ENCODE measurements around the gene ADAT1. TPM values are rescaled to one million over a fixed set of nuclear protein-coding genes. Genes with fewer than 3 reads are reported as not detected.

ADAT1 gene
- total and polyA plus RNA-seq, 2 donors (not counting 1 experiment from before 2014, with no cell fraction given), result 28.4 to 71.2 TPM

DNA sequence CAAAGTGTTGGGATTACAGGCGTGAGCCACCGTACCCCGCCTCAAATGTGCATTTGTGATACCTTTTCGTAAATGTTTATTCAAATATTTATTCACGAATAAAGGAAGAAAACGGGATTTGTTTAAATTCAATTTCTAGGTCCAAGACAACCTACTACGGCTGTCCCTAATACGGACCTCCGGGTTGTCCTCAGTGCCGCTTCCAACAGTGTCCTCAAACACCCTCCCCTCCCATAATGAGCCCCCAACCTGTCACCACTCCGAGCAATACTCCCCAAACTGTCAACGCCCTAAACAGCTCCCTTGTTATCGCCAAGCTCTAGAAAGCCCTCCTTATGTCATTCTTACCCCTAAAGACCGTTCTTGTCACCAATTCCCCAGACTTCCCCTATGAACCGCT, 57.4 kb downstream of the ADAT1 start:
- no peak for ATAC-seq (ENCODE audit: low read depth)
- no peak for DNase-seq
- Histone ChIP-seq H3K79me2 (ENCODE audit: control insufficient read depth, insufficient read depth, low read length) (peaks cover 31% of the 10 kb centered on the region), H3K4me3 (ENCODE audit: control extremely low read depth in 1 of 5, extremely low read depth in 1 of 5, insufficient read depth in 1 of 5, low read depth in 2 of 5, low read length in 4 of 5) (peak overlapping the region; percentile 75 to 96 (median 95)), H3K9me3 (ENCODE audit: control extremely low read depth in 1 of 3, control insufficient read depth in 2 of 3, insufficient read depth in 1 of 3, low read length in 2 of 3) (no peaks in the 10 kb centered on the region), H3K27ac (ENCODE audit: low read length in 2 of 2) (peak overlapping the region; percentile 96 to 99), H2AFZ (ENCODE audit: insufficient read depth, low read depth, low read length, poor library complexity, severe bottlenecking) (peak overlapping the region; percentile 79), H4K20me1 (ENCODE audit: control insufficient read depth, insufficient read depth, low read length, poor library complexity, severe bottlenecking) (peaks cover 13% of the 10 kb centered on the region), H3K4me2 (replicated peaks; ENCODE audit: low read depth, low read length, poor library complexity, severe bottlenecking) (peak overlapping the region; percentile 97), H3K4me1 (ENCODE audit: control insufficient read depth in 2 of 2, insufficient read depth in 2 of 2, low read length in 2 of 2) (peaks cover 40 to 55% of the 10 kb centered on the region in 2 donors), H3K36me3 (replicated peaks in 1 of 2; ENCODE audit: control extremely low read depth in 1 of 2, control insufficient read depth in 1 of 2, extremely low read depth in 1 of 2, insufficient read depth in 2 of 2, low read length in 1 of 2) (peaks cover 4 to 33% of the 10 kb centered on the region in 2 experiments), H3K9ac (ENCODE audit: low read length) (peak overlapping the region; percentile 77), H3K27me3 (replicated peaks in 1 of 4; ENCODE audit: control extremely low read depth in 1 of 4, control insufficient read depth in 3 of 4, insufficient read depth in 4 of 4, low read length in 3 of 4) (no peaks in the 10 kb centered on the region)
- Mint-ChIP-seq H3K9me3 (ENCODE audit: insufficient read depth) (no peaks in the 10 kb centered on the region), H3K4me1 (peaks cover 48% of the 10 kb centered on the region), H3K27me3 (no peaks in the 10 kb centered on the region), H3K27ac (peak overlapping the region; percentile 97), H3K4me3 (peak overlapping the region; percentile 100)
- intact Hi-C loops (cut with micrococcal nuclease), result loop anchor here (1.0 to 2.0 kb wide), 8 partner anchors 9 to 581 kb away; partner anchors contain the start of genes ADAT1, CFDP1, KARS1 and TERF2IP
- WGBS (ENCODE audit: insufficient coverage), result 5% methylated on average over 9 of the region's 15 CpGs
- CTCF ChIA-PET, result interaction anchor here (1.0 to 2.5 kb wide), 7 partner anchors 9 to 101 kb away, joined by 3 to 10 read pairs (median 6); partner anchors contain the start of genes ADAT1, TMEM170A and TMEM231
- TF ChIP-seq, protein P1, sequence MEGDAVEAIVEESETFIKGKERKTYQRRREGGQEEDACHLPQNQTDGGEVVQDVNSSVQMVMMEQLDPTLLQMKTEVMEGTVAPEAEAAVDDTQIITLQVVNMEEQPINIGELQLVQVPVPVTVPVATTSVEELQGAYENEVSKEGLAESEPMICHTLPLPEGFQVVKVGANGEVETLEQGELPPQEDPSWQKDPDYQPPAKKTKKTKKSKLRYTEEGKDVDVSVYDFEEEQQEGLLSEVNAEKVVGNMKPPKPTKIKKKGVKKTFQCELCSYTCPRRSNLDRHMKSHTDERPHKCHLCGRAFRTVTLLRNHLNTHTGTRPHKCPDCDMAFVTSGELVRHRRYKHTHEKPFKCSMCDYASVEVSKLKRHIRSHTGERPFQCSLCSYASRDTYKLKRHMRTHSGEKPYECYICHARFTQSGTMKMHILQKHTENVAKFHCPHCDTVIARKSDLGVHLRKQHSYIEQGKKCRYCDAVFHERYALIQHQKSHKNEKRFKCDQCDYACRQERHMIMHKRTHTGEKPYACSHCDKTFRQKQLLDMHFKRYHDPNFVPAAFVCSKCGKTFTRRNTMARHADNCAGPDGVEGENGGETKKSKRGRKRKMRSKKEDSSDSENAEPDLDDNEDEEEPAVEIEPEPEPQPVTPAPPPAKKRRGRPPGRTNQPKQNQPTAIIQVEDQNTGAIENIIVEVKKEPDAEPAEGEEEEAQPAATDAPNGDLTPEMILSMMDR (IDR thresholded peaks at IDR 0.05), result no peak
- TF ChIP-seq EZH2 (IDR thresholded peaks at IDR 0.05; ENCODE audit: borderline replicate concordance, insufficient read depth, low read depth, low read length, poor library complexity, severe bottlenecking), result no peak
- POLR2A ChIA-PET, result interaction anchor here (1.5 to 2.1 kb wide), 4 partner anchors 9 to 132 kb away, joined by 3 to 16 read pairs (median 12); partner anchors contain the start of genes ADAT1, CFDP1, KARS1 and TERF2IP

GRCh38 chr16:75559564-75560372, 63.3 kb downstream of the ADAT1 start:
- no peak overlapping the region for H3K9ac ChIP-seq (ENCODE audit: low read length)
- H3K4me2 ChIP-seq (replicated peaks; ENCODE audit: low read depth, low read length, poor library complexity, severe bottlenecking), result no peak overlapping the region
- CTCF ChIA-PET, result no interaction called here
- no peaks in the 10 kb centered on the region for H3K36me3 ChIP-seq (replicated peaks in 1 of 2; ENCODE audit: control extremely low read depth in 1 of 2, control insufficient read depth in 1 of 2, extremely low read depth in 1 of 2, insufficient read depth in 2 of 2, low read length in 1 of 2)
- H3K79me2 ChIP-seq (ENCODE audit: control insufficient read depth, insufficient read depth, low read length), result no peaks in the 10 kb centered on the region
- intact Hi-C loops (cut with micrococcal nuclease), result no loop called here
- H3K4me1 Mint-ChIP-seq, result peaks cover 15% of the 10 kb centered on the region
- DNase-seq (no peak), ATAC-seq (ENCODE audit: low read depth) (no peak)
- TF ChIP-seq, protein P1 (IDR thresholded peaks at IDR 0.05), result no peak
- no peak for TF ChIP-seq EZH2 (IDR thresholded peaks at IDR 0.05; ENCODE audit: borderline replicate concordance, insufficient read depth, low read depth, low read length, poor library complexity, severe bottlenecking)
- H3K27ac ChIP-seq (ENCODE audit: low read length in 2 of 2), result no peak overlapping the region
- no peaks in the 10 kb centered on the region for H4K20me1 ChIP-seq (ENCODE audit: control insufficient read depth, insufficient read depth, low read length, poor library complexity, severe bottlenecking)
- H3K4me3 Mint-ChIP-seq, result no peak overlapping the region
- no peaks in the 10 kb centered on the region for H3K9me3 Mint-ChIP-seq (ENCODE audit: insufficient read depth)
- peaks cover 0 to 4% (median 0%) of the 10 kb centered on the region in 4 experiments for H3K27me3 ChIP-seq (replicated peaks in 1 of 4; ENCODE audit: control extremely low read depth in 1 of 4, control insufficient read depth in 3 of 4, insufficient read depth in 4 of 4, low read length in 3 of 4)
- WGBS (ENCODE audit: insufficient coverage), result 85% methylated on average over 7 of the region's 10 CpGs
- no peak overlapping the region for H3K4me3 ChIP-seq (ENCODE audit: control extremely low read depth in 1 of 5, extremely low read depth in 1 of 5, insufficient read depth in 1 of 5, low read depth in 2 of 5, low read length in 4 of 5)
- H3K9me3 ChIP-seq (ENCODE audit: control extremely low read depth in 1 of 3, control insufficient read depth in 2 of 3, insufficient read depth in 1 of 3, low read length in 2 of 3), result no peaks in the 10 kb centered on the region
- POLR2A ChIA-PET, result interaction anchor here (0.7 kb wide), 1 partner anchor 10 kb away, joined by 3 read pairs; no protein-coding TSS in a partner anchor
- H3K4me1 ChIP-seq (ENCODE audit: control insufficient read depth in 2 of 2, insufficient read depth in 2 of 2, low read length in 2 of 2), result peaks cover 12 to 21% of the 10 kb centered on the region in 2 donors
- no peak overlapping the region for H2AFZ ChIP-seq (ENCODE audit: insufficient read depth, low read depth, low read length, poor library complexity, severe bottlenecking)
- H3K27me3 Mint-ChIP-seq, result no peaks in the 10 kb centered on the region
- no peak overlapping the region for H3K27ac Mint-ChIP-seq

All from B cell (primary cell).